ENCODE measurements around the gene MORN1. TPM values are rescaled to one million over a fixed set of nuclear protein-coding genes. Genes with fewer than 3 reads are reported as not detected.
"Not testable (repeated sequence)": the region's sequence is repeated elsewhere in the genome, so short reads cannot be mapped to it uniquely, and the experiment has no call there.

MORN1 gene
- total RNA-seq, 1 donor from 2014 or later = 35.3 TPM

DNA sequence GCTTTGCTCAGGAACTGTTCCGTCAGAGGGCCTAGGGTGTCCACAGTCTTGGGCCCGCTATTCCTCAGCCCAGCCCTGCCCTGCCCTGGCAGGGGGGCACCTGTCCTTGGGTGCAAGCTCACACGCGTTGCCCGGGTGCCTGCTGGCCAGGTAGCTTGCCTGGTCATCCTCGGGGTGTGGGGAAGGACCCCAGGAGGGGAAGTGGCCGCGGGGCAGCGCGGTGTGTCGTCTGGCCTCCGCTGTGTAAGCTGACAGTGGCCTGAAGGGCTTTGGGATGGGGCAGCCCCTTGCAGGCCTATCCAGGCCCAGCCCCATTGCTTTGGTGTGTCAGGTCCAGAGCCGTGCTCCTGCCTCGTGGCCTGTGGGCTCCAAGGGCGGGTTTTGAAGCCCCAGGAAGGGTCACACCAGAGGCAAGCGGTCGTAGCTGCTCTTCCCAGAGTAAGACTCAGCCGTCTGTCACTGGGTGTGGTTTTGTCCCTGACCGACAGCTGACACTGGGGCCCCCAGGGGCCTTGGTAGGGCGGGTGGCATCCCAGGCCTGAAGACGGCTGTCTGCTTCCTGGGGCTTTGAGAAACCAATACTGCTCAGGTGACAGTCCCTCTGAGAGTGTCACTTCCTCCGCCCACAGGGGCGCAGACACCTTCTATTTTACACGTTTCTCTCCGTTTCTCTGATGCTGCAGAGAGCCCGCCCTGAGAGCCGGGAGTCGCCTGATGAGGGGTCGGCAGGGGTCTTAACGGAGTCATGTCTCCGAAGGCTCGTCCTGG, 91.2 kb downstream of the MORN1 start:
- Mint-ChIP-seq H3K4me3 (ENCODE audit: low read depth) (no peak overlapping the region), H3K27me3 (no peaks in the 10 kb centered on the region), H3K4me1 (ENCODE audit: low read depth) (no peaks in the 10 kb centered on the region), H3K9me3 (ENCODE audit: low read depth) (no peaks in the 10 kb centered on the region), H3K27ac (no peak overlapping the region), H3K36me3 (ENCODE audit: insufficient read depth) (no peaks in the 10 kb centered on the region)
- TF ChIP-seq, protein P1, sequence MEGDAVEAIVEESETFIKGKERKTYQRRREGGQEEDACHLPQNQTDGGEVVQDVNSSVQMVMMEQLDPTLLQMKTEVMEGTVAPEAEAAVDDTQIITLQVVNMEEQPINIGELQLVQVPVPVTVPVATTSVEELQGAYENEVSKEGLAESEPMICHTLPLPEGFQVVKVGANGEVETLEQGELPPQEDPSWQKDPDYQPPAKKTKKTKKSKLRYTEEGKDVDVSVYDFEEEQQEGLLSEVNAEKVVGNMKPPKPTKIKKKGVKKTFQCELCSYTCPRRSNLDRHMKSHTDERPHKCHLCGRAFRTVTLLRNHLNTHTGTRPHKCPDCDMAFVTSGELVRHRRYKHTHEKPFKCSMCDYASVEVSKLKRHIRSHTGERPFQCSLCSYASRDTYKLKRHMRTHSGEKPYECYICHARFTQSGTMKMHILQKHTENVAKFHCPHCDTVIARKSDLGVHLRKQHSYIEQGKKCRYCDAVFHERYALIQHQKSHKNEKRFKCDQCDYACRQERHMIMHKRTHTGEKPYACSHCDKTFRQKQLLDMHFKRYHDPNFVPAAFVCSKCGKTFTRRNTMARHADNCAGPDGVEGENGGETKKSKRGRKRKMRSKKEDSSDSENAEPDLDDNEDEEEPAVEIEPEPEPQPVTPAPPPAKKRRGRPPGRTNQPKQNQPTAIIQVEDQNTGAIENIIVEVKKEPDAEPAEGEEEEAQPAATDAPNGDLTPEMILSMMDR (IDR thresholded peaks at IDR 0.05; ENCODE audit: unreplicated experiment) = no peak
- DNase-seq (ENCODE audit: low spot score, unreplicated experiment) = no peak

DNA sequence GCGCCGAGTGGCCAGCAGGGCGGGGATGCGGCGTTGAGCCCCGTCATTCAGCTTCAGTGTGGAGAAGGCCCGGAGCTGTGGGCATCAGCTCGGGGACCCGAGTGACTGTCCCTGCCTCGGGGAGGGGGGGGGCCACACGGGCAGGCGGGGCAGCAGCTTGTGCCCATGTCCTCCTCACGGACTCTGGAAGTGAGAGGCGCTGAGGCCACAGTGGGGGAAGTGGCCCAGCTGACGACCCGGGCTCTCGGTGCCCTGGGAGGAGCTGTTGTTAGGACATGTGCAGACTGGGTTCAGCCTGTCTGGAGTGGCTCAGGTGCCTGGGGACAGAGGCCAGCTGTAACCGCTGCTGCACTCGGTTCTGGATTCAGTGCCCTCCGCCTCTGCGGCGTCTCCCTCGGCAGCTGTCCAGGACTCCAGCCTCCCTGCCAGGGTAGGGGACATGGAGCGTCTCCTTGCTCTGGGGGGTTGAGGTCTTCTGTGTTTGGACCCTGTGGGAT, 92.2 kb downstream of the MORN1 start:
- TF ChIP-seq, protein P1 (IDR thresholded peaks at IDR 0.05; ENCODE audit: unreplicated experiment) = no peak
- Mint-ChIP-seq H3K36me3 (ENCODE audit: insufficient read depth) (no peaks in the 10 kb centered on the region), H3K9me3 (ENCODE audit: low read depth) (no peaks in the 10 kb centered on the region), H3K27ac (peak overlapping the region; percentile 56), H3K4me3 (ENCODE audit: low read depth) (no peak overlapping the region), H3K4me1 (ENCODE audit: low read depth) (no peaks in the 10 kb centered on the region), H3K27me3 (no peaks in the 10 kb centered on the region)
- no peak for DNase-seq (ENCODE audit: low spot score, unreplicated experiment)

DNA sequence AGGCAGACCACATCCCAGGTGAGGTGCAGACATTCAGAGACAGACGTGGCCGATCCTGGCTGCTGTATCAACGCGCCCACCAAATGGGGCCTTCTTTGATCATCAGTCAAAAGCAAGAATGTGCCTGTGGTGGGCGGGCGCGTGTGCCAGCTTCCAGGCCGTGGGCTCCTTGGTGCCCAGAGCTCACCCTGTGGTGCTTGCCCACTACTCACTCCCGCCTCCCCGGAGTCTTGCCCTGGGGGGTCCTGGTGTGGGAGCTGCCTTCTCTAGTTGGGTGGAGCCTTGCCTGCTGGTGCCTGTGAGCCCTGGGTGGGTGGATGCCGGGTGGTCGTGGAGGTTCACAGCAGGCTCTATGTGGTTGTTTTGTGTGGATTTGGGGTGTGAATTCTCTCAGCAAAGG, 92.7 kb downstream of the MORN1 start:
- H3K36me3 Mint-ChIP-seq (ENCODE audit: insufficient read depth) = no peaks in the 10 kb centered on the region
- no peaks in the 10 kb centered on the region for H3K27me3 Mint-ChIP-seq
- DNase-seq (ENCODE audit: low spot score, unreplicated experiment) = no peak
- H3K9me3 Mint-ChIP-seq (ENCODE audit: low read depth) = no peaks in the 10 kb centered on the region
- no peaks in the 10 kb centered on the region for H3K4me1 Mint-ChIP-seq (ENCODE audit: low read depth)
- H3K27ac Mint-ChIP-seq = no peak overlapping the region
- TF ChIP-seq, protein P1 (IDR thresholded peaks at IDR 0.05; ENCODE audit: unreplicated experiment) = no peak
- H3K4me3 Mint-ChIP-seq (ENCODE audit: low read depth) = no peak overlapping the region

GRCh38 chr1:2297246-2298011, 93.9 kb downstream of the MORN1 start:
- no peak for DNase-seq (ENCODE audit: low spot score, unreplicated experiment)
- TF ChIP-seq, protein P1 (IDR thresholded peaks at IDR 0.05; ENCODE audit: unreplicated experiment) = no peak
- Mint-ChIP-seq H3K27ac (no peak overlapping the region), H3K9me3 (ENCODE audit: low read depth) (no peaks in the 10 kb centered on the region), H3K4me1 (ENCODE audit: low read depth) (no peaks in the 10 kb centered on the region), H3K36me3 (ENCODE audit: insufficient read depth) (no peaks in the 10 kb centered on the region), H3K4me3 (ENCODE audit: low read depth) (no peak overlapping the region), H3K27me3 (no peaks in the 10 kb centered on the region)

DNA sequence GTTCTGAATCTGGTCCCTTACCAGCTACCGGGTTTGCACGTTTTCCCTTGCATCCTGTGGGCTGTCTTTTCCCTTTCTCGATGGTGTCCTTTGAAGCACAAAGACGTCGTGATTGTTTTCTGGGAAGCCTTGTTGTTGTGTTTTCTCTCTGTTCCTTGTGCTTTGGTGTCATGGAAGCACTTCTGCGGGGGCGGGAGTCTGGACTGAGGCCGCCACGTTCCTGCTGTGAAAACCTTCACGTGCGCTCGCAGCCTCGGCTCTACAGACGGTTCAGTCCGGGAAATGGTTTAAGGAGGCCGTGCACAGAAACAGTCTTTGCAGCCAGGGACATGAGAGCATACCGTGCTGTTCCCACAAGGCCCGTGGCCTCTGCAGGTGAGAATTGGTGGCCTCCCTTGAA, 94.7 kb downstream of the MORN1 start:
- no peak for DNase-seq (ENCODE audit: low spot score, unreplicated experiment)
- Mint-ChIP-seq H3K27ac (no peak overlapping the region), H3K27me3 (no peaks in the 10 kb centered on the region), H3K36me3 (ENCODE audit: insufficient read depth) (no peaks in the 10 kb centered on the region), H3K9me3 (ENCODE audit: low read depth) (no peaks in the 10 kb centered on the region), H3K4me1 (ENCODE audit: low read depth) (no peaks in the 10 kb centered on the region), H3K4me3 (ENCODE audit: low read depth) (no peak overlapping the region)
- TF ChIP-seq, protein P1 (IDR thresholded peaks at IDR 0.05; ENCODE audit: unreplicated experiment) = no peak

DNA sequence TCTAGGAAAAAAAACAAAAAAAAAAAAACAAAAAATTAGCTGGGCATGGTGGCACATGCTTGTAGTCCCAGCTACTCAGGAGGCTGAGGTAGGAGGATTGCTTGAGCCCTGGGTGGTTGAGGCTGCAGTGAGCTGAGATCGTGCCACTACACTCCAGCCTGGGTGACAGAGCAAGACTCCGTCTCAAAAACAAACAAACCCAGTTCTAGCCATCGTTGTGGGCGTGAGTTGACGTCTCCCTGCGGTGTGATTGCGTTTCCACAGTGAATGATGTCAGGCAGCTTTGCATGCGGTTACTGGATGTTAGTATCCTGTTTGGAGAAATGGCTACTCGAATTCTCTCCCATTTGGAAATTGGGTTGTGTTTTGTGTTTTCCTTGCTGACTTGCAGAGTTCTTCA, 95.1 kb downstream of the MORN1 start:
- H3K4me1 Mint-ChIP-seq (ENCODE audit: low read depth); H3K36me3 Mint-ChIP-seq (ENCODE audit: insufficient read depth); H3K27me3 Mint-ChIP-seq; DNase-seq (ENCODE audit: low spot score, unreplicated experiment); H3K4me3 Mint-ChIP-seq (ENCODE audit: low read depth); H3K27ac Mint-ChIP-seq; H3K9me3 Mint-ChIP-seq (ENCODE audit: low read depth): not testable (repeated sequence)
